ENCODE results near the gene KRTAP12-1. TPM values are rescaled to one million over a fixed set of nuclear protein-coding genes. Genes with fewer than 3 reads are reported as not detected.

KRTAP12-1 gene
- total and polyA plus RNA-seq, 2 experiments from 2014 or later = not detected

DNA sequence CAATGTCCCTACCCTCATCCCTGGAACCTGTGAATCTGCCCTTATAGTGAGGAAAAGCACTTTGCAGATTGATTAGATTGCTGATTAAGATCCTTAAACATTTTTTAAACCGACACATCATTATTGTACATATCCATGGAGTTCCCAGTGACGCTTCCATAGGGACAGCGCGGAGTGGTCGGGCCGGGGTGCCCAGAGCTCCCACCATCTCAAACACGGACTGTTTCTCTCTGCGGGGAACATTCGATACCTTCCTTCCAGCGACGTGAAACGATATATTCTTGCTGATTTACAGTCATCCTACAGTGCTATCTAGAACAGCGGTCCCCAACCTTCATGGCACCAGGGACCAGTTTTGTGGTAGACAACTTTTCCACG, 19.0 kb upstream of the KRTAP12-1 start:
- Histone ChIP-seq H4K20me1 (ENCODE audit: insufficient read depth, poor library complexity, severe bottlenecking) (no peaks in the 10 kb centered on the region), H3K79me2 (no peaks in the 10 kb centered on the region), H3K36me3 (replicated peaks; ENCODE audit: insufficient read depth, low read depth) (no peaks in the 10 kb centered on the region), H3K27me3 (peaks cover 53% of the 10 kb centered on the region), H3K4me1 (ENCODE audit: insufficient read depth) (peaks cover 3% of the 10 kb centered on the region), H3K9me2 (replicated peaks; ENCODE audit: insufficient read depth) (no peaks in the 10 kb centered on the region), H3K27ac (no peak overlapping the region), H3K9me3 (ENCODE audit: low read depth) (no peaks in the 10 kb centered on the region), H2AFZ (no peak overlapping the region), H3K4me3 (no peak overlapping the region), H3K4me2 (no peak overlapping the region)
- 86% methylated on average over 14 of the region's 14 CpGs for WGBS (ENCODE audit: low lambda C conversion rate, missing lambda C conversion rate)
- TF ChIP-seq EZH2 (IDR thresholded peaks at IDR 0.05; ENCODE audit: borderline replicate concordance) = no peak
- no peak for TF ChIP-seq EZH2phosphoT487 (IDR thresholded peaks at IDR 0.05; ENCODE audit: low read depth, severe bottlenecking, unreplicated experiment)
- TF ChIP-seq, protein P1, sequence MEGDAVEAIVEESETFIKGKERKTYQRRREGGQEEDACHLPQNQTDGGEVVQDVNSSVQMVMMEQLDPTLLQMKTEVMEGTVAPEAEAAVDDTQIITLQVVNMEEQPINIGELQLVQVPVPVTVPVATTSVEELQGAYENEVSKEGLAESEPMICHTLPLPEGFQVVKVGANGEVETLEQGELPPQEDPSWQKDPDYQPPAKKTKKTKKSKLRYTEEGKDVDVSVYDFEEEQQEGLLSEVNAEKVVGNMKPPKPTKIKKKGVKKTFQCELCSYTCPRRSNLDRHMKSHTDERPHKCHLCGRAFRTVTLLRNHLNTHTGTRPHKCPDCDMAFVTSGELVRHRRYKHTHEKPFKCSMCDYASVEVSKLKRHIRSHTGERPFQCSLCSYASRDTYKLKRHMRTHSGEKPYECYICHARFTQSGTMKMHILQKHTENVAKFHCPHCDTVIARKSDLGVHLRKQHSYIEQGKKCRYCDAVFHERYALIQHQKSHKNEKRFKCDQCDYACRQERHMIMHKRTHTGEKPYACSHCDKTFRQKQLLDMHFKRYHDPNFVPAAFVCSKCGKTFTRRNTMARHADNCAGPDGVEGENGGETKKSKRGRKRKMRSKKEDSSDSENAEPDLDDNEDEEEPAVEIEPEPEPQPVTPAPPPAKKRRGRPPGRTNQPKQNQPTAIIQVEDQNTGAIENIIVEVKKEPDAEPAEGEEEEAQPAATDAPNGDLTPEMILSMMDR (IDR thresholded peaks at IDR 0.05; ENCODE audit: poor library complexity) = no peak
- no peak for DNase-seq (ENCODE audit: low spot score)

- no peak overlapping the region for H3K27ac ChIP-seq
- H3K9me3 ChIP-seq (ENCODE audit: low read depth) = no peaks in the 10 kb centered on the region
- H3K79me2 ChIP-seq = no peaks in the 10 kb centered on the region
- H3K4me3 ChIP-seq = no peak overlapping the region
- peaks cover 3% of the 10 kb centered on the region for H3K4me1 ChIP-seq (ENCODE audit: insufficient read depth)
- peaks cover 48% of the 10 kb centered on the region for H3K27me3 ChIP-seq
- no peaks in the 10 kb centered on the region for H3K9me2 ChIP-seq (replicated peaks; ENCODE audit: insufficient read depth)
- no peak for TF ChIP-seq EZH2 (IDR thresholded peaks at IDR 0.05; ENCODE audit: borderline replicate concordance)
- TF ChIP-seq, protein P1 (IDR thresholded peaks at IDR 0.05; ENCODE audit: poor library complexity) = no peak
- TF ChIP-seq EZH2phosphoT487 (IDR thresholded peaks at IDR 0.05; ENCODE audit: low read depth, severe bottlenecking, unreplicated experiment) = no peak
- 69% methylated on average over 21 of the region's 21 CpGs for WGBS (ENCODE audit: low lambda C conversion rate, missing lambda C conversion rate)
- no peak for DNase-seq (ENCODE audit: low spot score)
- no peaks in the 10 kb centered on the region for H4K20me1 ChIP-seq (ENCODE audit: insufficient read depth, poor library complexity, severe bottlenecking)
- no peak overlapping the region for H2AFZ ChIP-seq
- no peaks in the 10 kb centered on the region for H3K36me3 ChIP-seq (replicated peaks; ENCODE audit: insufficient read depth, low read depth)
- H3K4me2 ChIP-seq = no peak overlapping the region
Observed at GRCh38 chr21:44700101-44701022, 18.4 kb upstream of the KRTAP12-1 start.

- Histone ChIP-seq H3K9me3 (ENCODE audit: low read depth) (no peaks in the 10 kb centered on the region), H3K27ac (no peak overlapping the region), H3K4me1 (ENCODE audit: insufficient read depth) (peaks cover 3% of the 10 kb centered on the region), H2AFZ (no peak overlapping the region), H3K9me2 (replicated peaks; ENCODE audit: insufficient read depth) (no peaks in the 10 kb centered on the region), H4K20me1 (ENCODE audit: insufficient read depth, poor library complexity, severe bottlenecking) (no peaks in the 10 kb centered on the region), H3K79me2 (no peaks in the 10 kb centered on the region), H3K4me3 (no peak overlapping the region), H3K27me3 (peaks cover 41% of the 10 kb centered on the region), H3K36me3 (replicated peaks; ENCODE audit: insufficient read depth, low read depth) (no peaks in the 10 kb centered on the region), H3K4me2 (no peak overlapping the region)
- TF ChIP-seq EZH2 (IDR thresholded peaks at IDR 0.05; ENCODE audit: borderline replicate concordance) = no peak
- TF ChIP-seq EZH2phosphoT487 (IDR thresholded peaks at IDR 0.05; ENCODE audit: low read depth, severe bottlenecking, unreplicated experiment) = no peak
- TF ChIP-seq, protein P1 (IDR thresholded peaks at IDR 0.05; ENCODE audit: poor library complexity) = no peak
- no peak for DNase-seq (ENCODE audit: low spot score)
- WGBS (ENCODE audit: low lambda C conversion rate, missing lambda C conversion rate) = 73% methylated on average over 12 of the region's 17 CpGs
Observed at GRCh38 chr21:44699502-44700001, 17.6 kb upstream of the KRTAP12-1 start.
